ENCODE data around the gene SOX11. TPM values are rescaled to one million over a fixed set of nuclear protein-coding genes. Genes with fewer than 3 reads are reported as not detected.

Gene SOX11
- total and polyA plus RNA-seq, 2 donors, result 0.01 to 9.8 TPM

- no peak overlapping the region for H3K27ac ChIP-seq (ENCODE audit: low read depth)
- DNase-seq (ENCODE audit: extremely low spot score), result no peak
- 96% methylated on average over 5 of the region's 5 CpGs for WGBS
- H3K36me3 ChIP-seq (ENCODE audit: insufficient read depth), result no peaks in the 10 kb centered on the region
- H3K4me3 ChIP-seq (ENCODE audit: low read depth, low read length), result no peak overlapping the region
- H3K4me1 ChIP-seq (ENCODE audit: insufficient read depth), result no peaks in the 10 kb centered on the region
Observed at GRCh38 chr2:5722236-5722635, 30.1 kb downstream of the SOX11 start.

- no peak overlapping the region for H3K27ac ChIP-seq (ENCODE audit: low read depth)
- DNase-seq (ENCODE audit: extremely low spot score), result no peak
- WGBS, result 70% methylated on average over 17 of the region's 17 CpGs
- H3K4me1 ChIP-seq (ENCODE audit: insufficient read depth), result no peaks in the 10 kb centered on the region
- H3K4me3 ChIP-seq (ENCODE audit: low read depth, low read length), result no peak overlapping the region
- no peaks in the 10 kb centered on the region for H3K36me3 ChIP-seq (ENCODE audit: insufficient read depth)
Observed at GRCh38 chr2:5723791-5724735, 31.9 kb downstream of the SOX11 start.

DNA sequence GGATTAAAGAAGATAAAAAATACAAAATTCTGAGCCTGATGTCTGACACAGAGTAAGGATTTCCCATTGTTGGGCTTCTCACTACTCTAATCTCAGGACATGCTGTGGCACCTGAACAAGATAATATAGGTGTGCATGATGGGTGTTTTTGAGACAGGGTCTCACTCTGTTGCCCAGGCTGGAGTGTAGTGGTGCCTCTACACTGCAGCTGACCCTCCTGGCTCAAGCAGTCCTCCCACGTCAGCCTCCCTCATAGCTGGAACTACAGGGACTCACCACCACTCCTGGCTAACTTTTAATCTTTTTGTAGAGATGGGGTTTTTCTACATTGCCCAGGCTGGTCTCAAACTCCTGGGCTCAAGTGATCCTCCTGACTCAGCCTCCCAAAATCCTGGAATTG is 32.9 kb downstream of the SOX11 start:
- DNase-seq (ENCODE audit: extremely low spot score), result no peak
- H3K4me3 ChIP-seq (ENCODE audit: low read depth, low read length), result no peak overlapping the region
- H3K4me1 ChIP-seq (ENCODE audit: insufficient read depth), result no peaks in the 10 kb centered on the region
- WGBS, result 96% methylated on average over 1 of the region's 1 CpG
- no peaks in the 10 kb centered on the region for H3K36me3 ChIP-seq (ENCODE audit: insufficient read depth)
- H3K27ac ChIP-seq (ENCODE audit: low read depth), result no peak overlapping the region

GRCh38 chr2:5725794-5726463 is 33.7 kb downstream of the SOX11 start:
- Histone ChIP-seq H3K27ac (ENCODE audit: low read depth) (no peak overlapping the region), H3K36me3 (ENCODE audit: insufficient read depth) (no peaks in the 10 kb centered on the region), H3K4me3 (ENCODE audit: low read depth, low read length) (no peak overlapping the region), H3K4me1 (ENCODE audit: insufficient read depth) (no peaks in the 10 kb centered on the region)
- no peak for DNase-seq (ENCODE audit: extremely low spot score)
- 36% methylated on average over 23 of the region's 23 CpGs for WGBS

DNA sequence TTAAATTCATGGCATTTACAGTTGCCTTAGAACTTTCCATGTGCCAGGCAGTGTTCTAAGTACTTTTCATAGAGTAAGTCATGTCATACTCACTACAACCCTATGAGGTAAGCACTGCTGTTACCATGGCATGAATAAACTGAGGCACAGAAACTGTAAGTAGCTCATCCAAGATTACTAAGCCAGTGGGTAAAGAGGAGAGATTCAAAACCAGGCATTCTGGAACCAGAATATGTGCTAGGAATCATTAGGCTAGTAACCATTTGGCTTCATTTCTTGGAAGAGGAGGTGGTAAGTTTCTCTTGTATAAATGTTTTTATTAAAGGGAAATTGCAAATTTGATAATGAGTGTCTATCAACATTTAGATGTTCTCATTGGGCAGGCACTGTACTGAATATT is 35.1 kb downstream of the SOX11 start:
- no peak overlapping the region for H3K4me3 ChIP-seq (ENCODE audit: low read depth, low read length)
- H3K27ac ChIP-seq (ENCODE audit: low read depth), result no peak overlapping the region
- H3K4me1 ChIP-seq (ENCODE audit: insufficient read depth), result no peaks in the 10 kb centered on the region
- no peaks in the 10 kb centered on the region for H3K36me3 ChIP-seq (ENCODE audit: insufficient read depth)
- DNase-seq (ENCODE audit: extremely low spot score), result no peak

DNA sequence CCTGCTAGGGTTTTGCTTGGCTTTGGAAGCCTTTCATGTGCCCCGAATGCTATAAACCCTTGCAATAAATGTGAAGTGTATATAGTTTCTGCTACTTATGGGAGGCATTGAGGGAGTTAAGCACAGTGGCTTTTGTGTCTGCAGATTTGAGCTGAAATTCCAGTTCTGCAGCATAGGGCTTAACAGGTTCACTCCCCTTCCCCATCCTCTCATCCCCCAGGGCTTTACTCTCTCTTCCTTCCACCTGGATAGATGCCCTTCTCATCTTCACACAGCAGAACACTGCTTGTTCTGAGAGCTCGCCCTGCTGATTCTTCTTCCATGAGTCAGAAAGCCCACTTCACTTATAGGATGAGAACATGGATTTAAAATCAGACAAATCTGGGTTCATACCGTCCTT is 37.2 kb downstream of the SOX11 start:
- 81% methylated on average over 3 of the region's 3 CpGs for WGBS
- no peak for DNase-seq (ENCODE audit: extremely low spot score)
- H3K36me3 ChIP-seq (ENCODE audit: insufficient read depth), result no peaks in the 10 kb centered on the region
- H3K4me1 ChIP-seq (ENCODE audit: insufficient read depth), result no peaks in the 10 kb centered on the region
- no peak overlapping the region for H3K27ac ChIP-seq (ENCODE audit: low read depth)
- no peak overlapping the region for H3K4me3 ChIP-seq (ENCODE audit: low read depth, low read length)

GRCh38 chr2:5730386-5730785 is 38.2 kb downstream of the SOX11 start:
- DNase-seq (ENCODE audit: extremely low spot score), result no peak
- WGBS, result 71% methylated on average over 2 of the region's 2 CpGs
- no peak overlapping the region for H3K4me3 ChIP-seq (ENCODE audit: low read depth, low read length)

GRCh38 chr2:5734859-5735520 is 42.8 kb downstream of the SOX11 start:
- Histone ChIP-seq H3K4me1 (ENCODE audit: insufficient read depth) (no peaks in the 10 kb centered on the region), H3K27ac (ENCODE audit: low read depth) (no peak overlapping the region), H3K4me3 (ENCODE audit: low read depth, low read length) (no peak overlapping the region), H3K36me3 (ENCODE audit: insufficient read depth) (no peaks in the 10 kb centered on the region)
- DNase-seq (ENCODE audit: extremely low spot score), result no peak
- WGBS, result 85% methylated on average over 15 of the region's 15 CpGs

More at GRCh38 chr2:5730386-5730785, 38.2 kb downstream of the SOX11 start:
- Histone ChIP-seq H3K36me3 (ENCODE audit: insufficient read depth) (no peaks in the 10 kb centered on the region), H3K4me1 (ENCODE audit: insufficient read depth) (no peaks in the 10 kb centered on the region), H3K27ac (ENCODE audit: low read depth) (no peak overlapping the region)

- Histone ChIP-seq H3K4me1 (ENCODE audit: insufficient read depth) (no peaks in the 10 kb centered on the region), H3K4me3 (ENCODE audit: low read depth, low read length) (no peak overlapping the region), H3K36me3 (ENCODE audit: insufficient read depth) (no peaks in the 10 kb centered on the region), H3K27ac (ENCODE audit: low read depth) (no peak overlapping the region)
- no peak for DNase-seq (ENCODE audit: extremely low spot score)
- WGBS, result 85% methylated on average over 6 of the region's 6 CpGs
Observed at GRCh38 chr2:5735521-5735861, 43.3 kb downstream of the SOX11 start.

- no peak for DNase-seq (ENCODE audit: extremely low spot score)
- H3K27ac ChIP-seq (ENCODE audit: low read depth), result no peak overlapping the region
- H3K4me1 ChIP-seq (ENCODE audit: insufficient read depth), result no peaks in the 10 kb centered on the region
- H3K4me3 ChIP-seq (ENCODE audit: low read depth, low read length), result no peak overlapping the region
- H3K36me3 ChIP-seq (ENCODE audit: insufficient read depth), result no peaks in the 10 kb centered on the region
- WGBS, result 82% methylated on average over 5 of the region's 5 CpGs
Observed at GRCh38 chr2:5736050-5736449, 43.9 kb downstream of the SOX11 start.

- 72% methylated on average over 2 of the region's 2 CpGs for WGBS
- no peak overlapping the region for H3K4me3 ChIP-seq (ENCODE audit: low read depth, low read length)
- H3K36me3 ChIP-seq (ENCODE audit: insufficient read depth), result no peaks in the 10 kb centered on the region
Observed at GRCh38 chr2:5736886-5737285, 44.7 kb downstream of the SOX11 start.

DNA sequence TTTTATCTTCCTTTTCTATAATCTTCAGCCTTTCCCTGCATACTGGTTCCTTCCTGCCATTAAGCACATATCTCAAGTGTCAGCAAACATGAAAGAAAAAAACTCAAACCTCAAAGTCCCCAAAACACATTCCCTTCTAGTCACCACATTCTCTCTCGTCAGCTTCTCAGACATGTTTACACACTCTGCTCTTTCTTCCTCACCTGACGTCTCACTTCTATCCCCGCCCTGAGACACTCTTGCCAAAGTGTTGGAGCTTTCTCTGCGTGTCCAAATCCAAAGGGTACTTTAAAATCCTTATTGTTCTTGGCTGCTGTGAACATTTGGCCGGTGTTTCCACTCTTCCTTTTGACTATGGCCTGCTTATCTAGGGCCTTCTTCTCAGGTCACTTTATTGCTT is 47.9 kb downstream of the SOX11 start:
- no peak overlapping the region for H3K27ac ChIP-seq (ENCODE audit: low read depth)
- no peaks in the 10 kb centered on the region for H3K4me1 ChIP-seq (ENCODE audit: insufficient read depth)
- no peak overlapping the region for H3K4me3 ChIP-seq (ENCODE audit: low read depth, low read length)
- no peaks in the 10 kb centered on the region for H3K36me3 ChIP-seq (ENCODE audit: insufficient read depth)
- WGBS, result 51% methylated on average over 5 of the region's 5 CpGs
- DNase-seq (ENCODE audit: extremely low spot score), result no peak

More at GRCh38 chr2:5736886-5737285, 44.7 kb downstream of the SOX11 start:
- Histone ChIP-seq H3K4me1 (ENCODE audit: insufficient read depth) (no peaks in the 10 kb centered on the region), H3K27ac (ENCODE audit: low read depth) (no peak overlapping the region)
- no peak for DNase-seq (ENCODE audit: extremely low spot score)

GRCh38 chr2:5740817-5741216 is 48.6 kb downstream of the SOX11 start:
- no peak for DNase-seq (ENCODE audit: extremely low spot score)
- Histone ChIP-seq H3K36me3 (ENCODE audit: insufficient read depth) (no peaks in the 10 kb centered on the region), H3K27ac (ENCODE audit: low read depth) (no peak overlapping the region), H3K4me3 (ENCODE audit: low read depth, low read length) (no peak overlapping the region), H3K4me1 (ENCODE audit: insufficient read depth) (no peaks in the 10 kb centered on the region)
- WGBS, result 61% methylated on average over 6 of the region's 6 CpGs

- 81% methylated on average over 5 of the region's 5 CpGs for WGBS
- no peak for DNase-seq (ENCODE audit: extremely low spot score)
- Histone ChIP-seq H3K36me3 (ENCODE audit: insufficient read depth) (no peaks in the 10 kb centered on the region), H3K4me1 (ENCODE audit: insufficient read depth) (no peaks in the 10 kb centered on the region), H3K4me3 (ENCODE audit: low read depth, low read length) (no peak overlapping the region), H3K27ac (ENCODE audit: low read depth) (no peak overlapping the region)
Observed at GRCh38 chr2:5741242-5741641, 49.1 kb downstream of the SOX11 start.
